H1 (cell line): ENCODE data around the gene PGLYRP2. TPM values are rescaled to one million over a fixed set of nuclear protein-coding genes. Genes with fewer than 3 reads are reported as not detected.

Experiments used
- CTCF ChIA-PET: fragments of 300-600 bp; sonication (Branson Sonifier 250); formaldehyde crosslinking; loops from one replicate; lab custom pipeline; 2021; ENCODE audit not compliant: partially characterized antibody; lab: Charles Lee
- POLR2A ChIA-PET: fragments of 300-600 bp; sonication (Branson Sonifier 250); formaldehyde crosslinking; loops from one replicate; lab custom pipeline; 2021; ENCODE audit warnings: inconsistent platforms; ENCODE audit not compliant: partially characterized antibody; lab: Charles Lee
- DNase-seq, 2 experiments: peaks; one replicate each; pipeline versions ENCODE4 v3.0.0 to v3.0.0-alpha.2; 2010 to 2022; ENCODE audit warnings: low spot score in 2 of 2, low read depth in 1 of 2, mixed read lengths in 1 of 2
- FAIRE-seq: peaks from 2 replicates; lab custom pipeline; 2011; peaks lifted over from hg19 to GRCh38; lab: Jason Lieb, UNC
- H2AFZ ChIP-seq: 2 replicates; pipeline ENCODE4 v1.8.1; 2012; ENCODE audit warnings: low read length, inconsistent platforms
- H2AK5ac ChIP-seq: 2 replicates; pipeline ENCODE4 v1.6.1; 2013; ENCODE audit warnings: low read depth, low read length
- H2BK120ac ChIP-seq: replicated peaks from 2 replicates; pipeline ENCODE3; 2013; ENCODE audit warnings: low read depth, low read length, inconsistent platforms
- H2BK12ac ChIP-seq: 2 replicates; pipeline ENCODE4 v1.6.1; 2013; ENCODE audit warnings: low read depth, low read length
- H2BK15ac ChIP-seq: 2 replicates; pipeline ENCODE4 v1.6.1; 2013; ENCODE audit warnings: low read length
- H2BK20ac ChIP-seq: 2 replicates; pipeline ENCODE4 v1.6.1; 2013; ENCODE audit warnings: low read length
- H2BK5ac ChIP-seq: 2 replicates; pipeline ENCODE4 v1.6.1; 2013; ENCODE audit warnings: low read depth, low read length
- H3K14ac ChIP-seq: 2 replicates; pipeline ENCODE4 v1.6.1; 2013; ENCODE audit warnings: inconsistent platforms; ENCODE audit not compliant: insufficient read length
- H3K18ac ChIP-seq: 2 replicates; pipeline ENCODE4 v1.6.1; 2013; ENCODE audit warnings: low read length; ENCODE audit errors: extremely low read depth
- H3K23ac ChIP-seq: 2 replicates; pipeline ENCODE4 v1.6.1; 2013; ENCODE audit warnings: inconsistent platforms; ENCODE audit not compliant: insufficient read length
- H3K23me2 ChIP-seq: 2 replicates; pipeline ENCODE4 v1.6.1; 2013; ENCODE audit warnings: low read depth, low read length
- H3K27ac ChIP-seq: 2 replicates; pipeline ENCODE4 v1.6.1; 2011; ENCODE audit warnings: low read depth, low read length, inconsistent platforms
- H3K27me3 ChIP-seq, 4 experiments: replicated peaks in 1 of 4; 1 replicate in 1 of 4; 2 replicates in 3 of 4; pipeline versions ENCODE4 v1.6.1 to v1.8.1; 2011 to 2013; ENCODE audit warnings: low read length in 3 of 4, mild to moderate bottlenecking in 3 of 4, inconsistent platforms in 2 of 4, mixed read lengths in 2 of 4, moderate library complexity in 1 of 4; ENCODE audit not compliant: control insufficient read depth in 3 of 4, insufficient read depth in 3 of 4; ENCODE audit errors: extremely low read depth in 1 of 4
- H3K36me3 ChIP-seq, 4 experiments: 2 replicates each; pipeline versions ENCODE4 v1.6.1 to v1.8.1; 2011 to 2013; ENCODE audit warnings: mild to moderate bottlenecking in 4 of 4, low read length in 3 of 4, moderate library complexity in 2 of 4, control low read depth in 1 of 4, inconsistent platforms in 1 of 4; ENCODE audit not compliant: insufficient read depth in 4 of 4, control insufficient read depth in 2 of 4
- H3K4ac ChIP-seq: replicated peaks from 2 replicates; pipeline ENCODE3; 2013; ENCODE audit warnings: low read length, low read depth, mixed read lengths, inconsistent platforms; ENCODE audit not compliant: insufficient read length
- H3K4me1 ChIP-seq, 4 experiments: replicated peaks in 1 of 4; 1 replicate in 1 of 4; 2 replicates in 3 of 4; pipeline versions ENCODE4 v1.6.1 to v1.8.1; 2011 to 2013; ENCODE audit warnings: low read length in 3 of 4, inconsistent platforms in 2 of 4, mixed read lengths in 1 of 4; ENCODE audit not compliant: insufficient read depth in 4 of 4, control insufficient read depth in 3 of 4
- H3K4me2 ChIP-seq, 2 experiments: 2 replicates each; pipeline versions ENCODE4 v1.6.1 to v1.8.1; 2011 to 2013; ENCODE audit warnings: low read depth in 2 of 2, low read length in 2 of 2, control low read depth in 1 of 2, inconsistent platforms in 1 of 2, mild to moderate bottlenecking in 1 of 2; ENCODE audit not compliant: insufficient read depth in 1 of 2
- H3K4me3 ChIP-seq, 4 experiments: fragments of 200-600, 300-600 bp in 1 of 4; sonication (generic), shearing (Covaris generic), sonication (Bioruptor Twin) in 1 of 4; 2 replicates each; pipeline versions ENCODE4 v1.5.1 to v1.8.1; 2011 to 2016; ENCODE audit warnings: low read length in 4 of 4, low read depth in 3 of 4, control low read depth in 2 of 4, inconsistent platforms in 2 of 4, mild to moderate bottlenecking in 2 of 4, mixed read lengths in 1 of 4, moderate library complexity in 1 of 4; ENCODE audit not compliant: insufficient read depth in 2 of 4; ENCODE audit errors: extremely low read depth in 1 of 4
- H3K56ac ChIP-seq: replicated peaks from 2 replicates; pipeline ENCODE3; 2013; ENCODE audit warnings: low read depth, mild to moderate bottlenecking, mixed read lengths, low read length, inconsistent platforms; ENCODE audit not compliant: insufficient read length
- H3K79me1 ChIP-seq: 2 replicates; pipeline ENCODE4 v1.6.1; 2013; ENCODE audit warnings: low read depth, low read length, control low read depth
- H3K79me2 ChIP-seq, 2 experiments: 2 replicates each; pipeline versions ENCODE4 v1.6.1 to v1.8.1; 2012 to 2013; ENCODE audit warnings: low read length in 2 of 2, mild to moderate bottlenecking in 2 of 2, inconsistent platforms in 1 of 2; ENCODE audit not compliant: insufficient read depth in 2 of 2, control insufficient read depth in 1 of 2
- H3K9ac ChIP-seq, 4 experiments: replicated peaks in 1 of 4; 1 replicate in 1 of 4; 2 replicates in 3 of 4; pipeline versions ENCODE4 v1.6.1 to v1.8.1; 2011 to 2013; ENCODE audit warnings: low read depth in 3 of 4, low read length in 3 of 4, control low read depth in 2 of 4, mild to moderate bottlenecking in 2 of 4, moderate library complexity in 2 of 4, inconsistent platforms in 1 of 4; ENCODE audit errors: extremely low read depth in 1 of 4
- H3K9me3 ChIP-seq, 2 experiments: 2 replicates each; pipeline versions ENCODE4 v1.6.1 to v1.8.1; 2012 to 2013; ENCODE audit warnings: mild to moderate bottlenecking in 2 of 2, moderate library complexity in 2 of 2, control low read depth in 1 of 2, inconsistent platforms in 1 of 2, low read depth in 1 of 2, low read length in 1 of 2, mixed read lengths in 1 of 2; ENCODE audit not compliant: insufficient read depth in 2 of 2
- H4K20me1 ChIP-seq, 2 experiments: replicated peaks in 1 of 2; 2 replicates each; pipeline versions ENCODE3 to v1.8.1; 2011 to 2013; ENCODE audit warnings: inconsistent platforms in 2 of 2, low read length in 2 of 2, mild to moderate bottlenecking in 1 of 2; ENCODE audit not compliant: insufficient read depth in 2 of 2, control insufficient read depth in 1 of 2
- H4K5ac ChIP-seq: 2 replicates; pipeline ENCODE4 v1.6.1; 2013; ENCODE audit warnings: low read length, low read depth, mixed read lengths, inconsistent platforms; ENCODE audit not compliant: insufficient read length
- H4K8ac ChIP-seq: 2 replicates; pipeline ENCODE4 v1.8.0; 2013; ENCODE audit warnings: mild to moderate bottlenecking, moderate library complexity, low read length, inconsistent platforms; ENCODE audit not compliant: insufficient read depth; ENCODE audit errors: extremely low read depth
- H4K91ac ChIP-seq: replicated peaks from 2 replicates; pipeline ENCODE3; 2013; ENCODE audit warnings: low read length, mixed read lengths, inconsistent platforms; ENCODE audit not compliant: insufficient read length
- CBX5 ChIP-seq: fragments of 300-800, 300-1000 bp; sonication (generic); IDR thresholded peaks from 2 replicates; pipeline ENCODE4 v1.7.1; 2016; ENCODE audit warnings: antibody characterized with exemption, low read length, low read depth
- JUN ChIP-seq: IDR thresholded peaks from 2 replicates; pipeline ENCODE4 v1.6.1; 2011; ENCODE audit warnings: low read depth, mild to moderate bottlenecking, improper control_type of control experiment, low read length
- RNF2 ChIP-seq: fragments of 200-900, 300-1000 bp; sonication (generic); IDR thresholded peaks from 2 replicates; pipeline ENCODE4 v1.7.1; 2016; ENCODE audit warnings: borderline replicate concordance, low read depth, mild to moderate bottlenecking, antibody characterized with exemption, low read length; ENCODE audit not compliant: poor library complexity, severe bottlenecking; ENCODE audit errors: missing control alignments
- WGBS, 2 experiments: shearing (Covaris generic) in 1 of 2; methylation state at CpG; one replicate each; pipeline versions ENCODE4 v1.1.6 to v1.1.7; 2013 to 2015; ENCODE audit warnings: low lambda C conversion rate in 2 of 2, mixed read lengths in 2 of 2, inconsistent platforms in 1 of 2, low coverage in 1 of 2, missing lambda C conversion rate in 1 of 2; ENCODE audit not compliant: insufficient replicate concordance in 2 of 2, insufficient coverage in 1 of 2, insufficient read length in 1 of 2; ENCODE audit errors: extremely low coverage in 1 of 2, missing lambda C conversion rate in 1 of 2; 5-methylcytosine and 5-hydroxymethylcytosine counted together
- polyA plus RNA-seq, 7 experiments: library from polyadenylated mRNA; depleted of rRNA in 3 of 7; stranded (reverse) in 5 of 7; unstranded in 2 of 7; fragments of >200 nt in 5 of 7; fragments of 200-250 nt in 2 of 7; gene quantifications; 1 replicate in 5 of 7; 2 replicates in 1 of 7; 4 replicates in 1 of 7; pipeline versions ENCODE4 v1.2.1 to v1.2.3, GENCODE V29; 2011 to 2013; ENCODE audit warnings: missing spikeins in 2 of 7, mixed read lengths in 2 of 7
- total RNA-seq: library from RNA; stranded (reverse); fragmentation: NEBNext Ultra II Directional; extraction: Animal tissue kit (Norgen Biotek cat#: 25700); gene quantifications from 2 replicates; pipeline ENCODE4 v1.2.1, GENCODE V29; 2021

PGLYRP2 gene
- total and polyA plus RNA-seq, 2 of the 8 experiments (the other 6 are each of a cell fraction or from before 2014, with no cell fraction given) = not detected

DNA sequence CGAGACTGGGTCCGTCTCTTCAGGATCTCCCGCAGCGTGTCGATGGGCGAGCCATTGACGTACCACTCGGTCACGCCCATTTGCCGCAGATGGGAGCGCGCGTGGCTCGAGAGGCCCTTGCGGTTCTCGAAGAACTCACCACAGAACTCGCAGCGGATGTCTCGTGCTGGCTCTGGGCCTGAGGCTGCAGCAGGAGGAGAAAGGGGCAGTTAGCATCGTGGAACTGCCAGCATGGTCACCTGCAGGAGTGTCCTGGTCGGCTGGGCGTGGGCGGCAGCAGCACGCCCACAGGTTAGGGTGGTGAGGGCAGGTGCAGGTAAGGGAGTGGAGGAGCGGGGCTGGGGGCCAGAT, 52.0 kb downstream of the PGLYRP2 start:
- Histone ChIP-seq H2BK12ac (no peak overlapping the region), H3K79me1 (peaks cover 22% of the 10 kb centered on the region), H3K4me1 (peaks cover 0 to 9% (median 4%) of the 10 kb centered on the region in 4 experiments; a peak in 4 of 7 replicates), H2AFZ (no peak overlapping the region), H2BK5ac (no peak overlapping the region), H3K27ac (no peak overlapping the region), H2BK20ac (no peak overlapping the region), H3K14ac (no peak overlapping the region), H3K4me3 (no peak overlapping the region), H3K4me2 (no peak overlapping the region), H3K4ac (no peak overlapping the region), H4K5ac (no peak overlapping the region), H3K23ac (no peak overlapping the region), H4K91ac (no peak overlapping the region), H3K79me2 (peaks cover 0 to 29% of the 10 kb centered on the region in 2 experiments; a peak in 2 of 4 replicates), H3K36me3 (peaks cover 2 to 44% (median 21%) of the 10 kb centered on the region in 4 experiments; a peak in 6 of 8 replicates), H4K8ac (0 out of 2 replicates have a peak overlapping the region, but pooled peaks have one; percentile 4), H3K9ac (no peak overlapping the region), H2AK5ac (no peak overlapping the region), H3K23me2 (peaks cover 3% of the 10 kb centered on the region; the same call in 1 of the 2 replicates), H4K20me1 (peaks cover 12 to 13% of the 10 kb centered on the region in 2 experiments), H3K18ac (no peak overlapping the region), H3K9me3 (peaks cover 3 to 4% of the 10 kb centered on the region in 2 experiments; a peak in 1 of 4 replicates), H3K27me3 (no peaks in the 10 kb centered on the region; a peak in 1 of 7 replicates), H2BK15ac (no peak overlapping the region), H2BK120ac (no peak overlapping the region), H3K56ac (no peak overlapping the region)
- ChIA-PET CTCF (interaction anchor here (5.1 kb wide), 1 partner anchor 7 kb away, joined by 28 read pairs; the partner anchor contains the start of gene AKAP8L), POLR2A (interaction anchor here (5.0 kb wide), 1 partner anchor 8 kb away, joined by 71 read pairs; the partner anchor contains the start of gene AKAP8L)
- DNase-seq (no peak), FAIRE-seq (no peak)
- TF ChIP-seq RNF2 = no peak
- TF ChIP-seq JUN = no peak
- no peak for TF ChIP-seq CBX5
- WGBS, 2 experiments = 92% methylated on average over 22 of the region's 25 CpGs; no CpG with 5 or more reads in 1 of the 2 experiments
